Measurements from ENCODE around the gene SPEF1. TPM values are rescaled to one million over a fixed set of nuclear protein-coding genes. Genes with fewer than 3 reads are reported as not detected.

SPEF1 gene
- total and polyA plus RNA-seq, 2 of the 13 experiments (the other 11 are each of a cell fraction or from before 2014, with no cell fraction given), result 0.11 to 0.27 TPM

DNA sequence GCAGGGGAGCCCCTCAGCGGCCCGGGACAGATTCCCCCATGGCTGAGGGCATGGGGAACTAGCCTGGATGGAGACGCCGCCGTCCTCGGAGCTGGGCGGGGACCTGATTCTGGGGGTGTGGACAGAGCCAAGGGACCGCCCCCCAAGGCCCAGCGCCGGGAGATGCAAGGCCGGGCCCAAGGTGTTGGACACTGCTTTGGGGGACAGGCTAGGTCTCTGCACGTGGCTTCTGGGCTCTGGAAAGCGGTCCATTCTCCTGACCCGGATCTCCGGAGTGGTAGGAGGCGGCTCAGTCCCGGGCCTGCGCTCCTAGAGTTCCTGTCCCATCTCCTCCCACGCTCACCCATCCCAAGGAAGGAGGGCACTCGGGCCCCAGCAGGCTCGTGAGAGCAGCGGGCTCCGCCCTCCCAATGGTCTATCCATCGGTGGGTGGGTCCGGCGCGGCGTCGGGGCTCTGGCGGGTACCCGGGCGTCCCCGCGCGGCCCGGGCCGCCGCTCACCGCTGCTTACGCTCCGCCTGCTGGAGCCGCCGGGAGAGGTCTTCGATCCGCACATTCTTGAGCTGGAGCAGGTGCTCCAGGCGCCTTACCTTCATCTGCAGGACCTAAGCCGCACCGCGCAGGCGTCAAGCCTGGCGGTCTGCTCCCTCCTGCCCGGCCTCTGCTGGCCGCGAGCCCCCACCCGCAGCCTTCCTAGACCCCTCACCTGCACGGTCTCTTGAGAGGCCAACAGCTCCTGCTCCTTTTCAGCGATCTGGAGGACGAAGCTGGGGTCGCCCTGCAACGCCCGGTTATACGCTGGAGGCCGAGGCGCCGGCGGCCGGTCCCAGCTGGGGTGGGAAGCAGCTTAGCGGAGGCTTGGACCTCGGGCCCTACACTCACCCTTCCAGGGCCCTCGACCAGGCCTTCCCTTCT lies 3.3 kb downstream of the SPEF1 start (continued):
- TF ChIP-seq ZSCAN20 (CRISPR knock-in tag; IDR thresholded peaks at IDR 0.05; ENCODE audit: borderline replicate concordance) (peak; percentile 58; the same call in 1 of the 2 replicates), ZNF547 (CRISPR knock-in tag; IDR thresholded peaks at IDR 0.05) (0 out of 2 replicates have a peak, but pooled peaks have one; percentile 25), SMC3 (IDR thresholded peaks at IDR 0.05; ENCODE audit: low read length) (no peak), KDM2A (CRISPR knock-in tag; IDR thresholded peaks at IDR 0.05; ENCODE audit: borderline replicate concordance, low read depth) (peak; percentile 28; the same call in 1 of the 2 replicates), MAZ (IDR thresholded peaks at IDR 0.05; ENCODE audit: borderline replicate concordance, low read depth, low read length) (no peak), MAZ (CRISPR knock-in tag; IDR thresholded peaks at IDR 0.05; ENCODE audit: low read depth) (no peak), SNAI1 (CRISPR knock-in tag; IDR thresholded peaks at IDR 0.05; ENCODE audit: borderline replicate concordance) (peak; percentile 62; the same call in 1 of the 2 replicates), ZNF331 (CRISPR knock-in tag; IDR thresholded peaks at IDR 0.05) (0 out of 2 replicates have a peak, but pooled peaks have one; percentile 37), GLI4 (CRISPR knock-in tag; IDR thresholded peaks at IDR 0.05; ENCODE audit: borderline replicate concordance) (0 out of 2 replicates have a peak, but pooled peaks have one; percentile 33), PLRG1 (conservative IDR thresholded peaks at IDR 0.05) (no peak), IKZF4 (CRISPR knock-in tag; IDR thresholded peaks at IDR 0.05; ENCODE audit: borderline replicate concordance, low read depth, not compliant biosample characterization) (peak; percentile 82), TCF7 (IDR thresholded peaks at IDR 0.05; ENCODE audit: low read depth) (no peak), ZNF761 (CRISPR knock-in tag; conservative IDR thresholded peaks at IDR 0.05) (0 out of 2 replicates have a peak, but pooled peaks have one; percentile 51), REL (CRISPR knock-in tag; conservative IDR thresholded peaks at IDR 0.05) (no peak), ZNF335 (CRISPR knock-in tag; IDR thresholded peaks at IDR 0.05) (no peak), CBX2 (IDR thresholded peaks at IDR 0.05; ENCODE audit: low read depth, low read length) (no peak), CBX2 (CRISPR knock-in tag; IDR thresholded peaks at IDR 0.05; ENCODE audit: low read depth) (peak; percentile 23; the same call in 1 of the 2 replicates), DNMT1 (CRISPR knock-in tag; IDR thresholded peaks at IDR 0.05) (no peak)
- TF ChIP-seq, protein P1, sequence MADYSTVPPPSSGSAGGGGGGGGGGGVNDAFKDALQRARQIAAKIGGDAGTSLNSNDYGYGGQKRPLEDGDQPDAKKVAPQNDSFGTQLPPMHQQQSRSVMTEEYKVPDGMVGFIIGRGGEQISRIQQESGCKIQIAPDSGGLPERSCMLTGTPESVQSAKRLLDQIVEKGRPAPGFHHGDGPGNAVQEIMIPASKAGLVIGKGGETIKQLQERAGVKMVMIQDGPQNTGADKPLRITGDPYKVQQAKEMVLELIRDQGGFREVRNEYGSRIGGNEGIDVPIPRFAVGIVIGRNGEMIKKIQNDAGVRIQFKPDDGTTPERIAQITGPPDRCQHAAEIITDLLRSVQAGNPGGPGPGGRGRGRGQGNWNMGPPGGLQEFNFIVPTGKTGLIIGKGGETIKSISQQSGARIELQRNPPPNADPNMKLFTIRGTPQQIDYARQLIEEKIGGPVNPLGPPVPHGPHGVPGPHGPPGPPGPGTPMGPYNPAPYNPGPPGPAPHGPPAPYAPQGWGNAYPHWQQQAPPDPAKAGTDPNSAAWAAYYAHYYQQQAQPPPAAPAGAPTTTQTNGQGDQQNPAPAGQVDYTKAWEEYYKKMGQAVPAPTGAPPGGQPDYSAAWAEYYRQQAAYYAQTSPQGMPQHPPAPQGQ (CRISPR knock-in tag; IDR thresholded peaks at IDR 0.05; ENCODE audit: borderline replicate concordance), result no peak
- TF ChIP-seq, protein P2, sequence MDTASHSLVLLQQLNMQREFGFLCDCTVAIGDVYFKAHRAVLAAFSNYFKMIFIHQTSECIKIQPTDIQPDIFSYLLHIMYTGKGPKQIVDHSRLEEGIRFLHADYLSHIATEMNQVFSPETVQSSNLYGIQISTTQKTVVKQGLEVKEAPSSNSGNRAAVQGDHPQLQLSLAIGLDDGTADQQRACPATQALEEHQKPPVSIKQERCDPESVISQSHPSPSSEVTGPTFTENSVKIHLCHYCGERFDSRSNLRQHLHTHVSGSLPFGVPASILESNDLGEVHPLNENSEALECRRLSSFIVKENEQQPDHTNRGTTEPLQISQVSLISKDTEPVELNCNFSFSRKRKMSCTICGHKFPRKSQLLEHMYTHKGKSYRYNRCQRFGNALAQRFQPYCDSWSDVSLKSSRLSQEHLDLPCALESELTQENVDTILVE (CRISPR knock-in tag; IDR thresholded peaks at IDR 0.05), result no peak
- TF ChIP-seq, protein P3, sequence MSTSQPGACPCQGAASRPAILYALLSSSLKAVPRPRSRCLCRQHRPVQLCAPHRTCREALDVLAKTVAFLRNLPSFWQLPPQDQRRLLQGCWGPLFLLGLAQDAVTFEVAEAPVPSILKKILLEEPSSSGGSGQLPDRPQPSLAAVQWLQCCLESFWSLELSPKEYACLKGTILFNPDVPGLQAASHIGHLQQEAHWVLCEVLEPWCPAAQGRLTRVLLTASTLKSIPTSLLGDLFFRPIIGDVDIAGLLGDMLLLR (CRISPR knock-in tag; IDR thresholded peaks at IDR 0.05), result 0 out of 2 replicates have a peak, but pooled peaks have one; percentile 64
- TF ChIP-seq, protein P4, sequence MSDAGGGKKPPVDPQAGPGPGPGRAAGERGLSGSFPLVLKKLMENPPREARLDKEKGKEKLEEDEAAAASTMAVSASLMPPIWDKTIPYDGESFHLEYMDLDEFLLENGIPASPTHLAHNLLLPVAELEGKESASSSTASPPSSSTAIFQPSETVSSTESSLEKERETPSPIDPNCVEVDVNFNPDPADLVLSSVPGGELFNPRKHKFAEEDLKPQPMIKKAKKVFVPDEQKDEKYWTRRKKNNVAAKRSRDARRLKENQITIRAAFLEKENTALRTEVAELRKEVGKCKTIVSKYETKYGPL (CRISPR knock-in tag; IDR thresholded peaks at IDR 0.05), result 0 out of 2 replicates have a peak, but pooled peaks have one; percentile 63
- TF ChIP-seq, protein P5, sequence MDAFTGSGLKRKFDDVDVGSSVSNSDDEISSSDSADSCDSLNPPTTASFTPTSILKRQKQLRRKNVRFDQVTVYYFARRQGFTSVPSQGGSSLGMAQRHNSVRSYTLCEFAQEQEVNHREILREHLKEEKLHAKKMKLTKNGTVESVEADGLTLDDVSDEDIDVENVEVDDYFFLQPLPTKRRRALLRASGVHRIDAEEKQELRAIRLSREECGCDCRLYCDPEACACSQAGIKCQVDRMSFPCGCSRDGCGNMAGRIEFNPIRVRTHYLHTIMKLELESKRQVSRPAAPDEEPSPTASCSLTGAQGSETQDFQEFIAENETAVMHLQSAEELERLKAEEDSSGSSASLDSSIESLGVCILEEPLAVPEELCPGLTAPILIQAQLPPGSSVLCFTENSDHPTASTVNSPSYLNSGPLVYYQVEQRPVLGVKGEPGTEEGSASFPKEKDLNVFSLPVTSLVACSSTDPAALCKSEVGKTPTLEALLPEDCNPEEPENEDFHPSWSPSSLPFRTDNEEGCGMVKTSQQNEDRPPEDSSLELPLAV (CRISPR knock-in tag; conservative IDR thresholded peaks at IDR 0.05; ENCODE audit: low read depth), result no peak
